ENCODE results near the gene OGFOD1.

GRCh38 chr16:56460101-56460500 is 8.7 kb downstream of the OGFOD1 start:
- TF ChIP-seq, protein P1, sequence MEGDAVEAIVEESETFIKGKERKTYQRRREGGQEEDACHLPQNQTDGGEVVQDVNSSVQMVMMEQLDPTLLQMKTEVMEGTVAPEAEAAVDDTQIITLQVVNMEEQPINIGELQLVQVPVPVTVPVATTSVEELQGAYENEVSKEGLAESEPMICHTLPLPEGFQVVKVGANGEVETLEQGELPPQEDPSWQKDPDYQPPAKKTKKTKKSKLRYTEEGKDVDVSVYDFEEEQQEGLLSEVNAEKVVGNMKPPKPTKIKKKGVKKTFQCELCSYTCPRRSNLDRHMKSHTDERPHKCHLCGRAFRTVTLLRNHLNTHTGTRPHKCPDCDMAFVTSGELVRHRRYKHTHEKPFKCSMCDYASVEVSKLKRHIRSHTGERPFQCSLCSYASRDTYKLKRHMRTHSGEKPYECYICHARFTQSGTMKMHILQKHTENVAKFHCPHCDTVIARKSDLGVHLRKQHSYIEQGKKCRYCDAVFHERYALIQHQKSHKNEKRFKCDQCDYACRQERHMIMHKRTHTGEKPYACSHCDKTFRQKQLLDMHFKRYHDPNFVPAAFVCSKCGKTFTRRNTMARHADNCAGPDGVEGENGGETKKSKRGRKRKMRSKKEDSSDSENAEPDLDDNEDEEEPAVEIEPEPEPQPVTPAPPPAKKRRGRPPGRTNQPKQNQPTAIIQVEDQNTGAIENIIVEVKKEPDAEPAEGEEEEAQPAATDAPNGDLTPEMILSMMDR (IDR thresholded peaks at IDR 0.05) = no peak
- TF ChIP-seq ZFX (IDR thresholded peaks at IDR 0.05; ENCODE audit: borderline replicate concordance) = no peak

Measured in 22Rv1 (cell line).